NCI-H748 treated with DMSO at 0.1 percent for 48 hours (cell line): ENCODE data around the gene CDK4.

Experiments used
- DNase-seq: peaks from one replicate; lab custom pipeline; 2025; lab: John Stamatoyannopoulos, UW

CDK4 gene

DNA sequence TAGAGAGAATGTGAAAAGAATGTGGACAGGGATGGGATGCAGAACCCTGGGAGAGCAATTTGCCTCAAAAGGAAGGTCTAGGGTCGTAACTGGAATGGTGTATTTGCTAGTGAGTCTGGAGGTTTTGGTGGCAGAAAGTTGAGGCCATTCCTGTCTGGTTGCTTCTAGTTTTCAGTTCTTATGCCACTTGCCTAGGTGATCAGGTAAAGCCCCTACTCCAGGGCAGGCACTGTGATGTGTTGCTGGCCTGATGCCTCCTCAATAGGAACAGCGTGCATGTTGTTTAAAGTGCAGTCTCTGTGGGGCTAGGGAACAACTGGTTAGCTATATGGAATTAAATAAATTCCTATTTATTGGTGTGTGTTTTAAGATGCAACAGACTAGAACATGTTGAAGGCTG lies 51.8 kb downstream of the CDK4 start:
- no peak for DNase-seq

DNA sequence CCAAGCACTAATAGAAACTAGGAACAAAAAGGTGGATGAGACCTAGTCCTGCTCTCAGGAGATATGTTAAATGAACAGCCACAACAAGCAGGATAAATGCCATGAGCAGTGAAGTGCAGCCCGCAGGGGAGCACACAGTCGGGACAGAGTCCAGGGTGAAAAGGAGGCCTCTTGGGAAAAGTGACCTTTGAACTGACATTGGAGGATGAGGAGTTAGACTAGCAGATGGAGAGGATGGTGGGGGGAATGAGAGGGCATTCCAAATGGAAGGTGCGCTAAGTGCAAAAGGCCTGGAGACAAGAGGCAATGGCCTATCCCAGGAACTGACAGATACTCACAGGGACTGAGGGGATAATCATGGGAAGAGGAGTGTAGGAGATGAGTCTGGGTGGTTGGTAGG lies 53.7 kb downstream of the CDK4 start:
- DNase-seq = no peak
